Body of pancreas (tissue), 4 donors: ENCODE data around the gene ANO4. TPM values are rescaled to one million over a fixed set of nuclear protein-coding genes. Genes with fewer than 3 reads are reported as not detected.

ENCODE experiments used
- ATAC-seq: fragments of 150-250 bp; one replicate; pipeline ENCODE4 v1.9.1; 2016
- DNase-seq, 4 donors: peaks; one replicate each; pipeline ENCODE4 v3.0.0-alpha.2; 2019
- H3K27ac ChIP-seq, 4 donors: fragments of 200-600 bp; sonication (generic); 1 replicate in 3 of 4; 2 replicates in 1 of 4; pipeline versions ENCODE4 v1.5.1 to v1.6.1; 2016 to 2019; ENCODE audit warnings: mild to moderate bottlenecking in 1 of 4, mixed read lengths in 1 of 4, moderate library complexity in 1 of 4
- H3K27me3 ChIP-seq, 2 donors: fragments of 200-600 bp; sonication (generic); one replicate each; pipeline ENCODE4 v1.6.0; 2016; ENCODE audit warnings: mild to moderate bottlenecking in 1 of 2
- H3K36me3 ChIP-seq, 2 donors: fragments of 200-600 bp; sonication (generic); replicated peaks in 1 of 2; 2 replicates each; pipeline ENCODE4 v1.5.1; 2016; ENCODE audit warnings: low read depth in 2 of 2; ENCODE audit not compliant: insufficient read depth in 1 of 2
- H3K4me1 ChIP-seq: fragments of 200-600 bp; sonication (generic); one replicate; pipeline ENCODE4 v1.6.0; 2016
- H3K4me3 ChIP-seq, 2 donors: fragments of 200-600 bp; sonication (generic); 1 replicate in 1 of 2; 2 replicates in 1 of 2; pipeline ENCODE4 v1.5.1; 2016 to 2019
- H3K9me3 ChIP-seq, 3 donors: fragments of 200-600 bp; sonication (generic); 1 replicate in 2 of 3; 2 replicates in 1 of 3; pipeline ENCODE4 v1.5.1; 2016
- POLR2A ChIP-seq, 3 donors: fragments of 450-650 bp; IDR thresholded peaks; one replicate each; pipeline ENCODE4 v1.6.1; 2016; ENCODE audit warnings: antibody characterized with exemption in 3 of 3, mild to moderate bottlenecking in 2 of 3
- WGBS, 2 donors: methylation state at CpG; one replicate each; pipeline ENCODE4 v1.1.5; 2017; 5-methylcytosine and 5-hydroxymethylcytosine counted together
- intact Hi-C: fragments of 100-400 bp; cut with DNase I; formaldehyde crosslinking; loops from one replicate; pipeline ENCODE4 v1.15.1; 2023
- total RNA-seq, 2 donors: library from RNA; depleted of rRNA; stranded (reverse); fragments of >200 nt; gene quantifications; one replicate each; pipeline ENCODE4 v1.1.0, GENCODE V29; 2016
- TF ChIP-seq, protein P1 (sequence below), 7 experiments: fragments of 450-650 bp in 4 of 7; fragments of 200-600 bp in 3 of 7; sonication (generic) in 3 of 7; IDR thresholded peaks; one replicate each; pipeline ENCODE4 v1.5.1; 2016 to 2019; ENCODE audit warnings: antibody characterized with exemption in 7 of 7

ANO4 gene
- total RNA-seq, 2 donors from 2014 or later: 1.6 TPM; not detected in 1

DNA sequence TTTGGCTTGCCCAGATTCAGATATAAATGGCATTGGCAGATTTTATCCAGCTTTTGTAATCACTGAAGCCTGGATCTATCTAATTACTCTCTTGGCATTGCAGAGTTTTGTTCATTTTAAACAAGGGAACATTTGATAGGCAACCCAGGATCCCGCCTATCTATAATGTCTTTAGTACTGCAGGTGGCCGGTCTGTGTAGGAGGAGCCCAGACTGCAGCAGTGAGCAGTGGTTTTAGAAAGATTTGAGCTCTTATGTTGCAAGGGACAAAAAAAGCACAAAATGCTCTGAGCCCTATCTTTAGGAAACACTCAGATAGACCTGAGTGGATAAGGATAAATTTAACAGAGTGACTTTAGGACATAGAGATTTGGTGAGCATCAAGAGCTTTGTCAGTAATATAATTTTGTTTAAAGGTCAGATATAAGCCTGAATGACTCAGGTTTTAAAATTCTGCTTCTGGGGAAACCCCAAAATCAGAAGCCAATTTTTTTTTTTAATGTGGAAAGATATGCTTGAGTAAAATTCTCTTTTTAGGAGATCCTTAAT is 250.0 kb downstream of the ANO4 start:
- Histone ChIP-seq H3K9me3 (no peaks in the 10 kb centered on the region), H3K4me3 (no peak overlapping the region), H3K27ac (peak overlapping the region in 3 of 4 donors; percentile 9 to 87 (median 82)), H3K36me3 (no peaks in the 10 kb centered on the region), H3K4me1 (peaks cover 60% of the 10 kb centered on the region), H3K27me3 (no peaks in the 10 kb centered on the region)
- no peak for DNase-seq
- ATAC-seq: no peak
- intact Hi-C loops: no loop called here
- WGBS, 2 donors: 33 to 35% methylated on average over 2 of the region's 2 CpGs
- TF ChIP-seq, protein P1, sequence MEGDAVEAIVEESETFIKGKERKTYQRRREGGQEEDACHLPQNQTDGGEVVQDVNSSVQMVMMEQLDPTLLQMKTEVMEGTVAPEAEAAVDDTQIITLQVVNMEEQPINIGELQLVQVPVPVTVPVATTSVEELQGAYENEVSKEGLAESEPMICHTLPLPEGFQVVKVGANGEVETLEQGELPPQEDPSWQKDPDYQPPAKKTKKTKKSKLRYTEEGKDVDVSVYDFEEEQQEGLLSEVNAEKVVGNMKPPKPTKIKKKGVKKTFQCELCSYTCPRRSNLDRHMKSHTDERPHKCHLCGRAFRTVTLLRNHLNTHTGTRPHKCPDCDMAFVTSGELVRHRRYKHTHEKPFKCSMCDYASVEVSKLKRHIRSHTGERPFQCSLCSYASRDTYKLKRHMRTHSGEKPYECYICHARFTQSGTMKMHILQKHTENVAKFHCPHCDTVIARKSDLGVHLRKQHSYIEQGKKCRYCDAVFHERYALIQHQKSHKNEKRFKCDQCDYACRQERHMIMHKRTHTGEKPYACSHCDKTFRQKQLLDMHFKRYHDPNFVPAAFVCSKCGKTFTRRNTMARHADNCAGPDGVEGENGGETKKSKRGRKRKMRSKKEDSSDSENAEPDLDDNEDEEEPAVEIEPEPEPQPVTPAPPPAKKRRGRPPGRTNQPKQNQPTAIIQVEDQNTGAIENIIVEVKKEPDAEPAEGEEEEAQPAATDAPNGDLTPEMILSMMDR (IDR thresholded peaks at IDR 0.05): no peak
- no peak for TF ChIP-seq POLR2A (IDR thresholded peaks at IDR 0.05)

DNA sequence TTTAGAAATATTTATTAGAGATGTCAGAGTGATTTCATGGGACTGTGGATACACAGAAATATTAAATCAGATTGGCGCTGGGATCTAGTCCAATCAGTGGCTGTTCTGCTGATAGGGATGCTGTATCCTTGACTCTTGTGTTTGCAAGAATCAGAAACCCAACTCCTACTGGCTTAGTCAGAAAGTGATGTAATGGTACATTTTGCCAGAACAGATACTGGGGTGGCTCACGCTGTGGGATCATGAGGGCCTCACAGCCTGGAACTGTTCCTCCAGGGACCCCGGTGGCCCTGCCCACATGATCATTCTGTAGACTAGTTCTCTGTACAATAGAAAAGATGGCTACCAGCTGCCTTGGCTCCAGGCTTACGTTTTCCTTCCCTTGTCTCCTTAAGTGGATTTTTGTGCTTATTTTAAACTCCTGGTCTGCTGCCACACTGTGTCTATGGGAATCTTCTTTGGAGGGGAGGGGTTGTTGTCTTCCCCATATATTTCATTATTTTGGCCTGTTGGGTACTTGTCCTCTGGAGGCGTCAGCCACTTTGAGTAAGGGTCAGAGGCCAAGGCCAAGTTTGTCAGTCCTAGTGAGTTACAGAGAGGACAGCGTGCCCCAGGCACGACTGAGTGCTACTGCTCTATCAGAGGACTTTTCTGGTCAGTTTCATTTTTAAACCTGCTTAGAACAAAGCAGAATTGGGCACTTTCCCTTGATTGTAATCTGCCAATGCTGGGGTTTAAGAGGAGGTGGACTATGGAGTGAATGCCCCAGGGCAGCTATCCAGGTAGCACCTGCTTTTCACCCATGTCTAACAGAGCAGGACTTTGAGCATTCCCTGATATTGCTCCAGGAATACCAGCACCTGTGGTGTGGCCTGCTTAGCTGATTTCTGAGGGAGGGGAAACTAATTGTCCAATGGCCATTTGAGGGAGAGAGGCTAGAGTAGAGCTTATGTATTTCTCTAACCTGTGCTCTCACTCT is 251.2 kb downstream of the ANO4 start:
- Histone ChIP-seq H3K27me3 (no peaks in the 10 kb centered on the region), H3K9me3 (no peaks in the 10 kb centered on the region), H3K4me1 (peaks cover 56% of the 10 kb centered on the region), H3K27ac (peak overlapping the region; percentile 80 to 87 (median 83)), H3K4me3 (no peak overlapping the region), H3K36me3 (no peaks in the 10 kb centered on the region)
- TF ChIP-seq, protein P1 (IDR thresholded peaks at IDR 0.05): peak in 2 of 7 experiments; percentile 2 to 13
- peak in 2 of 3 donors; percentile 27 to 35 for TF ChIP-seq POLR2A (IDR thresholded peaks at IDR 0.05)
- DNase-seq: peak; percentile 81 to 93 (median 87)
- peak; percentile 88 for ATAC-seq
- intact Hi-C loops: no loop called here
- 30 to 44% methylated on average over 7 of the region's 7 CpGs for WGBS, 2 donors

DNA sequence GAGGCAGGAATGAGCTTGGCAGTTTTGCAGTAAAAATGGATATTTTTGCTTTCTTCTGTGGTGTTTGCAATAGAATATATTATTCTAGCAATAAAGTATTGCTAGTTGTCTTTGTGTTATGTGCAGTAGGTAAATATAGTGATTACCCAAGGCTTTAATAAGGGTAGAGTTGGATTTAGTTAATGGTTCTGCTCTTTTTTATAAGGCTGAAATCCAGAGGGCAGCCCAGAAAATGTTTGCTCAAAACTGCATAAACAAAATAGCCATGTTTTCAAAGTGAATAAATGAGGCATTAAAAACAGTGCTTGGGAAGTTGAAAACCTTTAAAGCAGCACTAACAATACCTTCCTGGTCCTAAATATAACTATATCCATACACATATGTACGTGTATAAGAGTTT is 253.1 kb downstream of the ANO4 start:
- H3K36me3 ChIP-seq: no peaks in the 10 kb centered on the region
- H3K9me3 ChIP-seq: no peaks in the 10 kb centered on the region
- H3K27ac ChIP-seq: no peak overlapping the region
- no peak for DNase-seq
- intact Hi-C loops: no loop called here
- peaks cover 58% of the 10 kb centered on the region for H3K4me1 ChIP-seq
- no peaks in the 10 kb centered on the region for H3K27me3 ChIP-seq
- ATAC-seq: no peak
- 68 to 81% methylated on average over 1 of the region's 1 CpG for WGBS, 2 donors
- TF ChIP-seq POLR2A (IDR thresholded peaks at IDR 0.05): no peak
- TF ChIP-seq, protein P1 (IDR thresholded peaks at IDR 0.05): no peak
- H3K4me3 ChIP-seq: no peak overlapping the region

DNA sequence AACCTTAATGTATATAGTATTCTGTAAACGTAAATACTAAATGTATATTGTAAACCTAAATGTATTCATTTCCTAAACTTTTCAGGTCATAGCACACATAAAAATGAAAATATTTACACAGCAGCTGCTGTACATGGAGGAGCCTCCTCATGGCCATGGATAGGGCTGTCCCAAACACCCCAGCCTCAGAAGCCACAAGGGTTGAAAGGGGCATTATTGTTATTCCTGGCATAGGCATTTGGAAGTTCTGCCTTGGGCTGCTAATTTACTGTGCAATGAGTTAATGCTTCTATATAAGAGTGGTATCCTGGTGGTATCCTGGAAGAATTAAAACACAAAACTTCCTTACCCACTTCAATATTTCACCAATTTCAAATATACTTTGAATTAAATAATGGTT is 256.1 kb downstream of the ANO4 start:
- intact Hi-C loops: no loop called here
- Histone ChIP-seq H3K27ac (peak overlapping the region in 2 of 4 donors; percentile 9 to 83), H3K9me3 (no peaks in the 10 kb centered on the region), H3K36me3 (no peaks in the 10 kb centered on the region), H3K4me1 (peaks cover 46% of the 10 kb centered on the region), H3K4me3 (no peak overlapping the region), H3K27me3 (no peaks in the 10 kb centered on the region)
- DNase-seq: no peak
- ATAC-seq: no peak
- 0% methylated on average over 1 of the region's 1 CpG for WGBS, 2 donors
- TF ChIP-seq, protein P1 (IDR thresholded peaks at IDR 0.05): no peak
- TF ChIP-seq POLR2A (IDR thresholded peaks at IDR 0.05): no peak
